ENCODE measurements around the gene CD1C.

DNA sequence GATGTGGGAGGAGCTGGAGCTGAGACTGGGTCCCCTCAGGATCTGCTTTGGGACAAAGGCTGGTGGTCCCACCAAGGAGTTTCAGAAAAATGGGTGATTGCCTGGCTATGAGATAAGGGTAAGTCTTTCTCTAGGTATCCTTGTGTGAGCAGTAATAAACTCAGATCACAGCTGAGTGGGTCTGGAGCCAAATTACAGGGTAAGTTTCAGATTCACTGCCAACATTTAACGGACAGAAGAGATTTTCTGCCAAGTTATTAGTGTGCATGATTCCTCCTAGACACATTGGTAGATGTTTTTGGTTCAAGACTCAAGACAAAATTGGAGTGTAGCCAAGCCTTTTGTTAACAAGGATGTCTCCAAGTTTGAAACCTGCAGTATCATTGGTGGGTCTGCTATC lies 34.1 kb downstream of the CD1C start:
- no peak for TF ChIP-seq CTCF (IDR thresholded peaks at IDR 0.05; ENCODE audit: low read depth, low read length)
- no peak for TF ChIP-seq EZH2phosphoT487 (IDR thresholded peaks at IDR 0.05; ENCODE audit: low read depth)
